Naive B cell (primary cell): ENCODE data around the gene KCNS3. TPM values are rescaled to one million over a fixed set of nuclear protein-coding genes. Genes with fewer than 3 reads are reported as not detected.
A peak's percentile ranks its signal among the peaks of the same experiment; 100 is the strongest.

ENCODE experiments used
- ATAC-seq, 2 donors: fragments of 150-1000 bp; cut with Tn5 transposase; 2 replicates each; pipeline ENCODE4 v1.10.0; 2021; ENCODE audit warnings: low read depth in 2 of 2, mild to moderate bottlenecking in 2 of 2, moderate library complexity in 2 of 2
- DNase-seq: peaks from one replicate; pipeline ENCODE4 v3.0.0; 2022
- H3K27ac Mint-ChIP-seq, 6 donors: one replicate each; pipeline ENCODE4 v1.8.0; 2020 to 2022; ENCODE audit warnings: mild to moderate bottlenecking in 6 of 6, mixed read lengths in 6 of 6, moderate library complexity in 5 of 6, inconsistent platforms in 2 of 6
- H3K27me3 Mint-ChIP-seq, 3 donors: one replicate each; pipeline ENCODE4 v1.8.0; 2021 to 2022; ENCODE audit warnings: mixed read lengths in 3 of 3, mild to moderate bottlenecking in 1 of 3
- H3K36me3 Mint-ChIP-seq, 2 donors: one replicate each; pipeline ENCODE4 v1.8.0; 2020 to 2022; ENCODE audit warnings: mixed read lengths in 2 of 2, inconsistent platforms in 1 of 2, mild to moderate bottlenecking in 1 of 2
- H3K4me1 Mint-ChIP-seq, 3 donors: one replicate each; pipeline ENCODE4 v1.8.0; 2020 to 2022; ENCODE audit warnings: mixed read lengths in 3 of 3, inconsistent platforms in 1 of 3, mild to moderate bottlenecking in 1 of 3, moderate library complexity in 1 of 3
- H3K4me3 Mint-ChIP-seq, 8 donors: one replicate each; pipeline ENCODE4 v1.8.0; 2020 to 2022; ENCODE audit warnings: mild to moderate bottlenecking in 8 of 8, mixed read lengths in 8 of 8, moderate library complexity in 8 of 8, inconsistent platforms in 2 of 8
- H3K9me3 Mint-ChIP-seq, 7 donors: one replicate each; pipeline ENCODE4 v1.8.0; 2020 to 2022; ENCODE audit warnings: mixed read lengths in 7 of 7, mild to moderate bottlenecking in 5 of 7, inconsistent platforms in 2 of 7, moderate library complexity in 1 of 7
- polyA plus RNA-seq, 6 donors: library from polyadenylated mRNA; unstranded; fragments of 300-500 nt; fragmentation: Illumina TruSeq; gene quantifications; one replicate each; pipeline ENCODE4 v1.2.3, GENCODE V29; 2021; ENCODE audit warnings: low read depth in 6 of 6

Gene KCNS3
- polyA plus RNA-seq, 6 donors from 2014 or later, result 0.24 to 0.49 TPM; not detected in 4

DNA sequence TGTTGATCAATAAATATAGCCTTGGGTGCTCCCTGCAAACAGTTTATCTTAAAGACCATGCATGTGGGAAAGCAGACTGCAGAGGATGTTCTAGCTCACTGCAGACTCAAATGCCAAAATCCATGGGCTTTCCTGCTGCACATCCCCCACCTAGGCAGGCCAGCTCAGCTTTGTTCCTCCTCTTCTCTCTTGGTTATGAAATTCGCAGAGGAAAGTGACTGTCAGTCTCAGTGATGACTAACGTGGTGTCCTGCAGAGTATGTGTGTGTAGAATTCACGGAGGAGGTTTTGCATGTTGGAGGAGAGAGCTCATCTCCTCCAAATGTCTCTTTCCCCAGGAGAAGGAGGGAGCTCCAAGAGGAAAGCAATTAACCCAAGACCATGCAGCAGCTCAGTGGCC is 21.4 kb upstream of the KCNS3 start:
- H3K9me3 Mint-ChIP-seq, result no peaks in the 10 kb centered on the region
- no peak for DNase-seq

DNA sequence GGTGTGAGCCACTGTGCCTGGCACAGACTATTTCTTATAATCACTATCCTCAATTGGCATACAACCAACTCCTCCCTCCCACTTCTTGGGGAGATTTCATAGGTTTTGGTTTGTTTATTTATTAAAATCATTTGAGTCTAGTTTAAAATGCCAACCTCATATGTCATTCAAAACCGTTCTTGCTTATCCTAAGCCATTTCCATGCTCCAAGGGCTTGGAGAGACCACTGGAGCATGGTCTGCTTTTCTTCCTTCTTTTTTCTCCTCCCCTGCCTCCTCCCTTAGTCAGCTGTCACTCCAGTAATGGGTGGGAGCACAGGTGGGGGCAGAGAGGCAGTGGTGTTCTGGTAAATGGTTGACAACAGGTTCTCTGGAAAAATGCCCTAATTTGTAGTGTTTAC is 20.4 kb upstream of the KCNS3 start:
- Mint-ChIP-seq H3K4me1 (no peaks in the 10 kb centered on the region), H3K36me3 (no peaks in the 10 kb centered on the region), H3K27ac (no peak overlapping the region), H3K9me3 (no peaks in the 10 kb centered on the region), H3K4me3 (no peak overlapping the region), H3K27me3 (peaks cover 60 to 81% (median 79%) of the 10 kb centered on the region in 3 donors)
- no peak for DNase-seq
- ATAC-seq, result no peak

More for the DNA sequence above, 21.4 kb upstream of the KCNS3 start:
- peak overlapping the region in 1 of 6 donors; percentile 27 for H3K27ac Mint-ChIP-seq
- no peaks in the 10 kb centered on the region for H3K36me3 Mint-ChIP-seq
- no peak for ATAC-seq
- no peak overlapping the region for H3K4me3 Mint-ChIP-seq
- H3K27me3 Mint-ChIP-seq, result peaks cover 53 to 72% (median 71%) of the 10 kb centered on the region in 3 donors
- peaks cover 0 to 1% (median 0%) of the 10 kb centered on the region in 3 donors for H3K4me1 Mint-ChIP-seq

DNA sequence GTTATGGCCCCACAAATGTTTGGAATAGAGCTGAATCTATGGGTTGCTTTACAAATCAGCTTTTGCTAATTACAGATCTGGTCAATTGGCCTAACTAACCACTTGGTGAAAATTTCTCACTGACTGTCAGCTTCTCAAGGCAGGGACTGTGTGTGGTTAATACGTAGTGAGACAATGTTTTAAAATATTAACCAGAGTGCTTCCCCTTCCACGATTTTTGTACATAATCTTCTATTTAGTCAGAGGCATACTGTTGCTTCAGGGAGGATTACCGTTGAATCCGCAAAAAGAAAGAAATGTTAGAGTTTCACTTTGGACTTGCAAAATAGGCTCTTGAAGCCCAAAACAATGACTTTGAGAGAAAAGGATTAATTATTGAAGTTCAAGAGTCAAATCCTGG is 14.9 kb upstream of the KCNS3 start:
- Mint-ChIP-seq H3K4me3 (no peak overlapping the region), H3K9me3 (no peaks in the 10 kb centered on the region)

DNA sequence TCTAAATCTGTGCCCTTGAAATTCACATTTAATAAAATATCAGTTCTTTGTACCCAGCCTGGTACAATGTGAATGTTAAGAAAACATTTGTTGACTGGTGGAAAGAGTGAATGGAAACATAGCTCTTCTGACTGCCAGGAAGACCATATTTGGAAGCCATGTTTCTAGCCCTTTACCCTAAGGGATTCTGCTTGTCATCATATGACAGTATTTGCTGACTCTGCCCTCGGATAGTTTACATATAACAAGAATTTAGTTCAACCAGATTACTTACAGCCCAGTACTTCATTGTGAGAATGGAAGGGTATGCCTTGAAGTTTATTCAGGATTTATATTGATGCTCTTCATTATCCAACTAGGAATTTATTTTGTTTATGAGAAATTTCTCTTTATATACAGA is 13.8 kb upstream of the KCNS3 start:
- no peaks in the 10 kb centered on the region for H3K36me3 Mint-ChIP-seq
- no peak for ATAC-seq
- no peak for DNase-seq
- H3K4me1 Mint-ChIP-seq, result no peaks in the 10 kb centered on the region
- peaks cover 45 to 68% (median 62%) of the 10 kb centered on the region in 3 donors for H3K27me3 Mint-ChIP-seq
- H3K9me3 Mint-ChIP-seq, result no peaks in the 10 kb centered on the region
- no peak overlapping the region for H3K4me3 Mint-ChIP-seq
- H3K27ac Mint-ChIP-seq, result no peak overlapping the region

More for the DNA sequence above, 14.9 kb upstream of the KCNS3 start:
- ATAC-seq, result no peak
- Mint-ChIP-seq H3K36me3 (no peaks in the 10 kb centered on the region), H3K27me3 (peaks cover 46 to 70% (median 62%) of the 10 kb centered on the region in 3 donors), H3K4me1 (no peaks in the 10 kb centered on the region), H3K27ac (no peak overlapping the region)
- DNase-seq, result no peak

DNA sequence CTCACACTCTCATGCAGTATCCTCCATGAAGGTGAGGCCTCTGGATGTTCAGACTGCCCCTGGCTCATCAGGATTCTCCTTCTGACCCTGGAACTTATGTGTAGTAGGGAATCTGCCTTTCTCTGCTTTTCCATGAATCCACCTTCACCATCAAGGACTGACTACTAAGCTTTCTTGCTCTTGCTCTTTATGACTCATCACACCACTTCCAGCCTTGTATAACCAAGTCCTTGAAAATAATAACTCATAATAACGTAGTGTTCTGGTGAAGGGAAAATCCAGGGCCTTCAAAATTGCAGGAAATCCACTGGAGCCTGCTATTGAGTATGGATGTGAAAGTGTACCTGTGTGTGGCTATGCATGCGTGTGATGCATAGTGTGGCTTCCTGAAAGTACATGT is 11.3 kb upstream of the KCNS3 start:
- DNase-seq (no peak), ATAC-seq (no peak)
- Mint-ChIP-seq H3K4me3 (no peak overlapping the region), H3K36me3 (no peaks in the 10 kb centered on the region), H3K4me1 (no peaks in the 10 kb centered on the region), H3K9me3 (no peaks in the 10 kb centered on the region), H3K27me3 (peaks cover 38 to 67% (median 58%) of the 10 kb centered on the region in 3 donors), H3K27ac (no peak overlapping the region)

DNA sequence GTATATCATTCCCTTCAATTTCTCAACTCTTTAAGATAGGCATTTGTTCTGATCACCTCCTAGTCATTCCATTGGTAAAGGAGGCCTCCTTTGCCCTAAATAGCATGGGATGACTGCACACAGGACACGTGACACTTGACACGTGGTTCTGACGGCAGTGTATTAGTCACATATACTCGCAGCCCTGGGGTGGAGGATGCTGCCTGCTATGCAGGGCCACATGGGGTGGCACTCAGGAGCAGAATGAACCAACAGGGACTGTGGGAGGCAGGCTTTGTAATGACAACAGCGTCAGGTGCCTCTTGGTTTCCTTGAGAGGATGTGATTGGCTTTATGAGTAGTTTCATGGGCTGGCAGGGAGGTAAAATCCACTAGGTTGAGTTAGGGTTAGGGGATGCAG is 9.3 kb upstream of the KCNS3 start:
- ATAC-seq (no peak), DNase-seq (no peak)
- H3K36me3 Mint-ChIP-seq, result no peaks in the 10 kb centered on the region
- H3K27ac Mint-ChIP-seq, result peak overlapping the region in 1 of 6 donors; percentile 65
- no peaks in the 10 kb centered on the region for H3K9me3 Mint-ChIP-seq
- no peak overlapping the region for H3K4me3 Mint-ChIP-seq
- no peaks in the 10 kb centered on the region for H3K4me1 Mint-ChIP-seq
- H3K27me3 Mint-ChIP-seq, result peaks cover 42 to 69% (median 61%) of the 10 kb centered on the region in 3 donors

DNA sequence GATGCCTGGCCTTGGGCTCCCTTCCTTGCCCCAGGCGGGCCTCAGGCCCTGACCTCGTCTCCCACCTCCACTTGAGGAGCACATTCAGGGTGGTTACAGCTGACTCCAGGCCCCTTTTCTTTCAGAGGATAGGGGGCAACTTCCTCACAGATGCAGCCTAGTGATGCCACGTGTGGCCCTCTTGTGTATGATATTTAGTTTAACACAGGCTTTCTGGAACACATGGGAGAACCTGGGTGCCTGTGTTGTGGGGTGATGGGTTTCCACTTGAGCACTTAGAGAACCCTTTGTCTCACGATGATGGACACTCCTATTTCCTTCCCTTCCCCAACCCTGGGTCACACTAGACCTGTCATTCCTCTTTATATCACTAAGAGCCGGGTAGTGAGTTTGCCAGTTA is 6.8 kb upstream of the KCNS3 start:
- DNase-seq (no peak), ATAC-seq (no peak)
- no peaks in the 10 kb centered on the region for H3K4me1 Mint-ChIP-seq
- peaks cover 0 to 5% of the 10 kb centered on the region in 2 donors for H3K36me3 Mint-ChIP-seq
- H3K27ac Mint-ChIP-seq, result no peak overlapping the region
- H3K27me3 Mint-ChIP-seq, result peaks cover 60 to 83% (median 78%) of the 10 kb centered on the region in 3 donors
- H3K4me3 Mint-ChIP-seq, result no peak overlapping the region
- H3K9me3 Mint-ChIP-seq, result no peaks in the 10 kb centered on the region

DNA sequence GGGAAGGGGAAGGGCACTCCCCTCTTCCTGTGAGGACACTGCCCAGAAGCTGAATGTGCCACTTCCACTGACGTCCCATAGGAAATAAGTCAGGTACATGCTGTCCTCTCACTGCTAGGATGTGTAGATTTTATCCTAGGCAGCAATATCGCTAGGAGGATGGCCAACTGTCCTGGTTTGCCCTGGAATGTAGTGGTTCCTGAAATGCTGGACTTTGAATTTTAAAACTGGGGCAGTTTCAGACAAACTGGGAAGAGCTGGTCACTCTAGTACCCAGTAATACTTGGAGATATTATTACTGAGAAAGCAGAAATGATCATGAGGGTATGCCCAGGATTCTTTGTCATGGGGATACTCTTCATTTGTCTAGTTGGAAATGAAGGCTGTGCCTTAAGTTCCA is 5.4 kb upstream of the KCNS3 start:
- Mint-ChIP-seq H3K36me3 (peaks cover 0 to 5% of the 10 kb centered on the region in 2 donors), H3K9me3 (no peaks in the 10 kb centered on the region), H3K27me3 (peaks cover 67 to 88% (median 83%) of the 10 kb centered on the region in 3 donors), H3K4me3 (no peak overlapping the region), H3K4me1 (peaks cover 9 to 11% (median 10%) of the 10 kb centered on the region in 3 donors), H3K27ac (no peak overlapping the region)
- no peak for DNase-seq
- no peak for ATAC-seq

DNA sequence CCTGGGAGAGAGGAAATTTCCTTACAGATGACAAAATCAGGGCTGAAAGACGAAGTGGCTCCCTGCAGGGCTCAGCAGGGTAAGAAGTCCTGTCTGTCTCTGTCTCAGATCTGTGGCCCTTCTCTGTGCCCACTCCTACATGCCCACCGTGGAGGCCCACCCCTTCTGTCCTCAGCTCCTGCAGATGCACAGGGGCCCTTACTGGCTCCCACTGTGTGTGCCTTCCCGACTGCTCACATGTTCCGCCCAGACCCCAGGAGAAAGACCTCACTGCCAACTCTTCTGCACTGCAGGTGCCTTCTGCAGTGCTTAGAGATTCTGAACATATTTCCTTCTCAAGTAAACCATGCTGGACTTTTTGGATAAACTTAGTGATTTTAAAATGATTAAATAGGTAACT is 1.9 kb upstream of the KCNS3 start:
- DNase-seq (no peak), ATAC-seq (no peak)
- H3K9me3 Mint-ChIP-seq, result no peaks in the 10 kb centered on the region
- H3K27me3 Mint-ChIP-seq, result peaks cover 60 to 86% (median 85%) of the 10 kb centered on the region in 3 donors
- no peak overlapping the region for H3K27ac Mint-ChIP-seq
- H3K4me3 Mint-ChIP-seq, result peak overlapping the region in 5 of 8 donors; percentile 24 to 95 (median 90)
- peaks cover 21 to 27% (median 25%) of the 10 kb centered on the region in 3 donors for H3K4me1 Mint-ChIP-seq
- peaks cover 0 to 5% of the 10 kb centered on the region in 2 donors for H3K36me3 Mint-ChIP-seq

DNA sequence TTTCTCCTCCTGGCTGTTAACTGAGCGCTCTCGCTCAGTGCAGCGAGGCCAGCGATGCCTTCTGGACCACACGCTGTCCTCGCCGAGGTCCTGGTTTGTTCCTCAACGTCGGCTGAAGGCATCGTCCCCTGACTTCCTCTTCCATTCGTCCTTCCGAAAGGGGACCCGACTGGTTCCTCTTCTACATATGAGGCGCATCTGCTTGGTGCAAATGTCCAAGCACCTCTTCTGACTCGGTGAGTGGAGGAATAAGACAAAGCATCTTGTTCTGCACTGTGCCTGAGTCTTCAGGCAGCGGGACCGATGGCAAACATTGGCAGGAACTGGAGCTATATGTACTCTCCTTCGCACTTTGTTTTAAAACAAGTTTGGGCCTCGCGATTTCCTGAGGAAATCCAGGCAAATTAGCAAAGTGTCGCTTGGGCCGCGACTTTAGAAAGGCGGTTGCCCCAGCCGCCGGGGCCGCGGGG is 621 bp upstream of the KCNS3 start:
- H3K36me3 Mint-ChIP-seq, result peaks cover 0 to 5% of the 10 kb centered on the region in 2 donors
- peak overlapping the region in 2 of 6 donors; percentile 48 to 87 for H3K27ac Mint-ChIP-seq
- no peaks in the 10 kb centered on the region for H3K9me3 Mint-ChIP-seq
- ATAC-seq, result peak; percentile 46 to 53
- DNase-seq, result peak; percentile 26
- peaks cover 21 to 27% (median 25%) of the 10 kb centered on the region in 3 donors for H3K4me1 Mint-ChIP-seq
- peak overlapping the region; percentile 88 to 96 (median 93) for H3K4me3 Mint-ChIP-seq
- peaks cover 62 to 87% (median 73%) of the 10 kb centered on the region in 3 donors for H3K27me3 Mint-ChIP-seq

DNA sequence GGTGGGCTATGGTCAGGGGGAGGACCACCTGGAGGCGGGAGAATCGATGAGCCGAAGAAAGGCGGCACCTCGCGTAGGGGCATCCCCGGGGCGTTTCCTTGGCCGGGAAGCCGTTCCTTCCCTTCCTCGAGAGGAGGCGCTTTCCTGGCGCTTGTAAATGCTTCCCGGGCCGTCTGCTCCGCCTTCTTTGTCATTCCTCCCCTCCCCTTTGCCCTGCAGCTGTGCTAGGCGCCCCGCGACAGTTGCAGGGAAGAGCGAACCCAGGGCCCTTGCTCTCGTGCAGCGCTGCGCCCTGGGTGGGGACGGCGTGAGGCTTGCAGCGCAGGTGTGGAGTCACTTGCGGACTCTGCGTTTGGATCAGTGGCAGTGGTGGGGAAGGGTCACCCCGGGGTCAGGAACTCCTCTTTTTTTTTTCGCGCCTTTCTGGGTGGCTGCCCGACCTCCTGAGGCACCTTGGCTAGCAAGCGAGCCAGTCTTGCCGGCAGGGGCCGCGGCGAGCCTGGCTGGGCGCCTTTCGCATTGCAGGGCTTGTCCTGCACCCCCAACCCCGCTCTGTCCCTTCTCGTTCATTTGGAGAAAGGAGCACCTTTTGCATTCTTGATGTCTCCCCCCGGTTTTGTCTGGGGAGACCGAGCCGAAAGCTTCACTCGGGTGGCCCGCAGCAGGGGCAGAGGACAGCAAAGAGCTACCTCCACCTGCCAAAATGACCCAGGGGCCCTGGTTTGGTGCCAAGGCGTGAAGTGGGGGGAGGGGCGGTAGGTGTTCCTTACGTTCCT is 858 bp downstream of the KCNS3 start:
- Mint-ChIP-seq H3K27ac (no peak overlapping the region), H3K4me3 (peak overlapping the region; percentile 80 to 95 (median 88)), H3K36me3 (peaks cover 0 to 5% of the 10 kb centered on the region in 2 donors), H3K9me3 (peaks cover 0 to 5% (median under 1%) of the 10 kb centered on the region in 7 donors), H3K27me3 (peaks cover 54 to 81% (median 59%) of the 10 kb centered on the region in 3 donors), H3K4me1 (peaks cover 21 to 27% (median 25%) of the 10 kb centered on the region in 3 donors)
- DNase-seq (peak; percentile 12), ATAC-seq (peak; percentile 46 to 48)

DNA sequence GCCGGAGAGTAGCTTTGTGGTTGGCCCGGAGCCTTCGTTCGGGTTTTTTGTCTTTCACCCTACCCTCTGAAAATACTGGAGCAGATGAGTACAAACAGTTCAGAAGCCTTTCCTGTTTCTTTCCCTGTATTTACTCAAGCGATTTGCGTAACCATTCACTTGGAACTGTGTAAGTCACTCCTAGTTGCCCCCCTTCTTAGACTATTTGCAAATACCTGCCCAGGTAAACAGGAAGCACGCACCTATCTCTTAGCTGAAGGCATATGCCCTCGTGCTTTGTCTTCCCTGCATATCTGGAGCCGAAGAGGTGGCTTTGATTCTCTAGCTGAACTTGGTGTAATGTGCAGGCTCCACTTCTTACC is 1.4 kb downstream of the KCNS3 start:
- H3K27me3 Mint-ChIP-seq, result peaks cover 54 to 81% (median 57%) of the 10 kb centered on the region in 3 donors
- ATAC-seq (no peak), DNase-seq (no peak)
- H3K9me3 Mint-ChIP-seq, result peaks cover 0 to 5% (median 2%) of the 10 kb centered on the region in 7 donors
- H3K4me3 Mint-ChIP-seq, result peak overlapping the region; percentile 37 to 90 (median 82)
- peaks cover 21 to 27% (median 25%) of the 10 kb centered on the region in 3 donors for H3K4me1 Mint-ChIP-seq
- peak overlapping the region in 1 of 6 donors; percentile 26 for H3K27ac Mint-ChIP-seq
- H3K36me3 Mint-ChIP-seq, result peaks cover 0 to 5% of the 10 kb centered on the region in 2 donors

DNA sequence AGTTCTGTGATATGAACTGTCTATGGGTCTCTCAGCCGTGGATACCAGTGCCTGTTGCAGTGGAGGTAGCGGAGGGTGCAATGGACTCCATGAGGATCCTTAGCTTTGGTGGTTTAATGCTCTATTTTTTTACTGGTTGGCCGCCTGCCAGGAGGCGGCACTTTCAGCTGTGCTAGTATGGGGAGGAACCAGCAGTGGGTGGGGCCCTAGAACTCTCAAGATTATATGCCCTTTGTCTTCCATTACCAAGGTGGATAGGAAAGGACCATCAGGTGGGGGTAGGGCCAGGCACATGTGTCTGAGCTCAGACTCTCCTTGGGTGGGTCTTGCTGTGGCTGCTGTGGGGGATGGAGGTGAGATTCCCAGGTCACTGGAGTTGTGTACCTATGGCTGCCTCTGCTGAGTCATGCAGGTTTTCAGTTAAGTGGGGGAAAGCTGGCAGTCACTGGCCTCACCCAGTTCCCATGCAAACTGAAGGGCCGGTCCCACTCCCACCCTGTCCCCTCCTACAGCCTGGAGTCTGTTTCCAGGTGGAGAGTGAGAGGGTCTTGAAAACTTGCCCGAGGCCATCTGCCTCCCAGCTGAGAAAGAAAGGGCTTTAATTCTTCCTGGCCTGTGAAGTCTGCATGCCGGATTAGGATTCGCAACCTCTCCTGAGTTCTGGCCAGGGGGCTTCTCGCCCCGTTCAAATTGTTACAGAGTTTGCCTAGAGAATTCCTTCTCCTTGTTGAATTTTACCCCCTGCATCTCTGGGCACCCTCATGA is 14.5 kb downstream of the KCNS3 start:
- Mint-ChIP-seq H3K36me3 (peaks cover 6 to 23% of the 10 kb centered on the region in 2 donors), H3K27ac (no peak overlapping the region)

More for the DNA sequence above, 14.5 kb downstream of the KCNS3 start:
- no peaks in the 10 kb centered on the region for H3K4me1 Mint-ChIP-seq
- ATAC-seq (no peak), DNase-seq (no peak)
- peaks cover 16 to 41% (median 18%) of the 10 kb centered on the region in 7 donors for H3K9me3 Mint-ChIP-seq
- H3K27me3 Mint-ChIP-seq, result peaks cover 33 to 72% (median 40%) of the 10 kb centered on the region in 3 donors
- H3K4me3 Mint-ChIP-seq, result no peak overlapping the region
